ENCODE results near the gene VCAN.

GRCh38 chr5:83589786-83590185 is 118.2 kb downstream of the VCAN start:
- TF ChIP-seq EZH2 (IDR thresholded peaks at IDR 0.05; ENCODE audit: borderline replicate concordance, insufficient read depth, low read depth, low read length, poor library complexity, severe bottlenecking) (no peak), CTCF (IDR thresholded peaks at IDR 0.05) (no peak)

Measured in B cell (primary cell).